Glutamatergic neuron (in vitro differentiated cells): ENCODE measurements around the gene TAX1BP3. TPM values are rescaled to one million over a fixed set of nuclear protein-coding genes. Genes with fewer than 3 reads are reported as not detected.

Source experiments
- DNase-seq: peaks from one replicate; pipeline ENCODE4 v3.0.0; 2022
- H3K27ac Mint-ChIP-seq: one replicate; pipeline ENCODE4 v1.8.0; 2020; ENCODE audit warnings: mild to moderate bottlenecking, mixed read lengths, inconsistent platforms; ENCODE audit not compliant: unreplicated experiment
- H3K27me3 Mint-ChIP-seq: one replicate; pipeline ENCODE4 v1.8.0; 2020; ENCODE audit warnings: mild to moderate bottlenecking, moderate library complexity, mixed read lengths, inconsistent platforms; ENCODE audit not compliant: unreplicated experiment
- H3K36me3 Mint-ChIP-seq: one replicate; pipeline ENCODE4 v1.8.0; 2020; ENCODE audit warnings: mild to moderate bottlenecking, mixed read lengths, inconsistent platforms; ENCODE audit not compliant: unreplicated experiment
- H3K4me1 Mint-ChIP-seq: one replicate; pipeline ENCODE4 v1.8.0; 2020; ENCODE audit warnings: mild to moderate bottlenecking, low read depth, mixed read lengths, inconsistent platforms; ENCODE audit not compliant: unreplicated experiment
- H3K4me3 Mint-ChIP-seq: one replicate; pipeline ENCODE4 v1.8.0; 2020; ENCODE audit warnings: mild to moderate bottlenecking, mixed read lengths, inconsistent platforms; ENCODE audit not compliant: unreplicated experiment
- H3K9me3 Mint-ChIP-seq: one replicate; pipeline ENCODE4 v1.8.0; 2020; ENCODE audit warnings: mild to moderate bottlenecking, moderate library complexity, mixed read lengths, inconsistent platforms; ENCODE audit not compliant: unreplicated experiment
- CTCF ChIP-seq: fragments of 200-600 bp; sonication (generic); IDR thresholded peaks from one replicate; pipeline ENCODE4 v1.5.0; 2021; ENCODE audit not compliant: partially characterized antibody, unreplicated experiment
- total RNA-seq: library from RNA; stranded (reverse); fragmentation: NEBNext Ultra II Directional; extraction: Animal tissue kit (Norgen Biotek cat#: 25700); gene quantifications from one replicate; pipeline ENCODE4 v1.2.1, GENCODE V29; 2021; ENCODE audit not compliant: unreplicated experiment

TAX1BP3 gene
- total RNA-seq, 1 donor from 2014 or later: 91.4 TPM

- no peak for TF ChIP-seq CTCF
- no peaks in the 10 kb centered on the region for H3K4me1 Mint-ChIP-seq
- H3K4me3 Mint-ChIP-seq: no peak overlapping the region
- H3K27ac Mint-ChIP-seq: no peak overlapping the region
- H3K9me3 Mint-ChIP-seq: no peaks in the 10 kb centered on the region
- no peaks in the 10 kb centered on the region for H3K36me3 Mint-ChIP-seq
- DNase-seq: no peak
- H3K27me3 Mint-ChIP-seq: peaks cover 8% of the 10 kb centered on the region
Observed at GRCh38 chr17:3656353-3656752, 12.0 kb downstream of the TAX1BP3 start.

GRCh38 chr17:3655766-3656165 is 12.6 kb downstream of the TAX1BP3 start:
- H3K36me3 Mint-ChIP-seq: no peaks in the 10 kb centered on the region
- no peak for DNase-seq
- peaks cover 8% of the 10 kb centered on the region for H3K27me3 Mint-ChIP-seq
- H3K4me1 Mint-ChIP-seq: no peaks in the 10 kb centered on the region
- no peak for TF ChIP-seq CTCF
- no peaks in the 10 kb centered on the region for H3K9me3 Mint-ChIP-seq
- H3K27ac Mint-ChIP-seq: no peak overlapping the region
- H3K4me3 Mint-ChIP-seq: no peak overlapping the region

DNA sequence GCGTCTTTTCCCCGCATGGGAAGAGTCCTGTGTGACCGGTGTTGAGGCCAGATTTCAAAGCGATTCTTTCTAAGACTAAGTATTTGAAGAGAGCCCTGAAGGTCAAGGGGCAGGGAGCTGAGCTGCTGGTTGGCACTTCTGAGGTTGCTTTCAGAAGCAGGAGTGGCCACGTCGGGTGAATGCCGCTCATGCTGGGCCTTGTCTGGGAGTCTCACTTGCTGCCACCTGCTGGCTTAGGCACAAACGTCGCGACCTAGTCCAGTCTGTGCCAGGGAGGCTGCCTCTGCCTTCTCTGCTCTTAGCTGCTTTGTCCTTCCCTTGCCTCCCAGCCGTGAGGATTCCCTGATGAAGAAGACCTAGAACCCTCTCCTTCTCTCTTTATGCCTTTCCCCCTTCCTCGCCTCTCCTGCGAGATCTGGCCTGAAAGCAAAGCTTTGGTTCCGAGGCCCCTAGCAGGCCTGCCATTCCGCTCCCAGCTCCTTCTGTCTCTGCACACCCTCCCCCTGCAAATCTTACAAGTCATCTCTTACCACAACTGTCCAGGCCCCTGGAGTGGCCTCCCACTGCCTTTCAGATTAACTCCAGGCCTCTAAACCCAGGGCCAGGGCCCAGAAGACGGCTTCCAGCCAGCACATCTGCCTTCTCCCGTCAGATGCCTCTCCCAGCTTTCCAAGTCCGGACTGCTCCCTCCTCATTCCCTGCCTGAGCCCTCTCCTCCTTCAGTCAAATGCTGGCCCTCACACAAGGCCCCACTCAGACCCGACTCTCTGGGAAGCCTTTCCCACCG is 20.4 kb downstream of the TAX1BP3 start:
- DNase-seq: peak; percentile 80
- no peaks in the 10 kb centered on the region for H3K27me3 Mint-ChIP-seq
- H3K4me3 Mint-ChIP-seq: no peak overlapping the region
- peaks cover 5% of the 10 kb centered on the region for H3K9me3 Mint-ChIP-seq
- no peaks in the 10 kb centered on the region for H3K4me1 Mint-ChIP-seq
- peak overlapping the region; percentile 78 for H3K27ac Mint-ChIP-seq
- peak; percentile 35 for TF ChIP-seq CTCF
- H3K36me3 Mint-ChIP-seq: no peaks in the 10 kb centered on the region

- no peaks in the 10 kb centered on the region for H3K27me3 Mint-ChIP-seq
- no peak overlapping the region for H3K27ac Mint-ChIP-seq
- H3K36me3 Mint-ChIP-seq: no peaks in the 10 kb centered on the region
- H3K9me3 Mint-ChIP-seq: peaks cover 5% of the 10 kb centered on the region
- no peak overlapping the region for H3K4me3 Mint-ChIP-seq
- no peak for TF ChIP-seq CTCF
- DNase-seq: no peak
- H3K4me1 Mint-ChIP-seq: no peaks in the 10 kb centered on the region
Observed at GRCh38 chr17:3647251-3647650, 21.1 kb downstream of the TAX1BP3 start.

DNA sequence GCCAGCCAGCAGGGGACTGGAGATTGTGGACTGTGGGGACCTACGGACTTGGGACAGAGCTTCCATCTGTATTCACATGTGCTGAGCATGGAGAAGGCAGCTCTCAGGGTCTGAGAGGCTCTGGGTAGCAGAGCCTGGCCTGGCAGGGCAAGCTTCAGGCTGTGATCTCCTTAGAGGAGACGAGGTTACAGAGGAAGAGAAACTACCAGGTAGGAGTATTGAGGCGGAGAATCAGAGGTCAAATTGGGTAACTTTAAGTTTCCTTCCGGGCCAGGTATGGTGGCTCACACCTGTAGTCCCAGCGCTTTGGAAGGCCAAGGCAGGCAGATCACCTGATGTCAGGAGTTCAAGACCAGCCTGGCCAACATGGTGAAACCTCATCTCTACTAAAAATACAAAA is 23.1 kb downstream of the TAX1BP3 start:
- no peak for TF ChIP-seq CTCF
- no peaks in the 10 kb centered on the region for H3K36me3 Mint-ChIP-seq
- no peak overlapping the region for H3K27ac Mint-ChIP-seq
- H3K9me3 Mint-ChIP-seq: peaks cover 5% of the 10 kb centered on the region
- H3K4me1 Mint-ChIP-seq: peaks cover under 1% of the 10 kb centered on the region
- no peak overlapping the region for H3K4me3 Mint-ChIP-seq
- no peak for DNase-seq
- H3K27me3 Mint-ChIP-seq: no peaks in the 10 kb centered on the region
